A549 treated with Hydrocortisone at 1 μM for 4 hours (cell line): ENCODE results near the gene DUSP8. TPM values are rescaled to one million over a fixed set of nuclear protein-coding genes. Genes with fewer than 3 reads are reported as not detected.

Experiments
- total RNA-seq: library from RNA; stranded (reverse); fragments of 200-300 nt; extraction: Qiagen RNA extraction; gene quantifications from 5 replicates; pipeline ENCODE4 v1.2.3, GENCODE V29; 2022

Gene DUSP8, protein sequence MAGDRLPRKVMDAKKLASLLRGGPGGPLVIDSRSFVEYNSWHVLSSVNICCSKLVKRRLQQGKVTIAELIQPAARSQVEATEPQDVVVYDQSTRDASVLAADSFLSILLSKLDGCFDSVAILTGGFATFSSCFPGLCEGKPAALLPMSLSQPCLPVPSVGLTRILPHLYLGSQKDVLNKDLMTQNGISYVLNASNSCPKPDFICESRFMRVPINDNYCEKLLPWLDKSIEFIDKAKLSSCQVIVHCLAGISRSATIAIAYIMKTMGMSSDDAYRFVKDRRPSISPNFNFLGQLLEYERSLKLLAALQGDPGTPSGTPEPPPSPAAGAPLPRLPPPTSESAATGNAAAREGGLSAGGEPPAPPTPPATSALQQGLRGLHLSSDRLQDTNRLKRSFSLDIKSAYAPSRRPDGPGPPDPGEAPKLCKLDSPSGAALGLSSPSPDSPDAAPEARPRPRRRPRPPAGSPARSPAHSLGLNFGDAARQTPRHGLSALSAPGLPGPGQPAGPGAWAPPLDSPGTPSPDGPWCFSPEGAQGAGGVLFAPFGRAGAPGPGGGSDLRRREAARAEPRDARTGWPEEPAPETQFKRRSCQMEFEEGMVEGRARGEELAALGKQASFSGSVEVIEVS
- 0.74 to 1.5 TPM (median 1.2 TPM) in 5 replicates for total RNA-seq

DNA sequence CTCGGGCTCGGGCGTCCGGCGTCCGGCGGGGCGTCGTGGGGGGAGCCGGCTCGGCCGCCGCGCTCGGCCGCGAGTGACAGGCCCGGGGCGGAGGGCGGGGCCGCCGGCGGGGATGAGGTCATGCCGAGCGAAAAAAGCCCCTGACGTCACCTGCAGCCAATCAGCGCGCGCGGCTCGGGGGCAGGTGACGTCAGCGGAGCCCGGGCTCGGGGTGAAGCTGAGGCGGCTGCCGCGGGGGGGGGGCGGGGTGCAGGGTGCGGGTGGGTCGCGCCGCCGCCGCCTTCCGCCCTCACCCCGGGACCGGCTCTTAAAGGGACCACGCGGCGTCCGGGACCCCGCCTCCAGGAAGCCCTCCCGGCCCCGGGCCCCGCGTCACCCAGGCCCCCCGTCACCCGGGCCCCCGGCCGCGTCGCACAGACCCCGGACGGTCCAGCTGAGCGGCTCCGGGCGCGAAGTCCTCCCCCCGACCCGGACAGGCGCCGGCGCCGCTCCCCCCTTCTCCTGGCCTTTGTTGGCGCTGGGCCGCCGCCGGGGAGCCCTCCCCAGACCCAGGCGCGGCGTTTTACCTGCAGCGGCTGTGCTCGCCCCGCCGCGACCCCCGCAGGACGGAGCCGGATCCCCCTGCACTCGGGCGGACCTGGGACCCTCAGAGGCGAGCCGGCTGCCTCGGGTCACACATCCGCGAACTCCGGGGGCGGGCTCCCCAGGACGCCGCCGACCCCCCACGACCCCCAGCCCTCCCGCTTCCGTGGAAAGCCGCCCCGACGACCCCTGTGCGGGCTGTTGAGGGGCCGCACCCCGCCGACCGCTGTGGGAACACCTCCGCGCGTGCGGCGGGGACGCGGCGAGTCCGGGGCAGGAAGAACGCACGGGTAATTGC lies at the start of gene DUSP8:
Gene DUSP8 (minus strand): TSS at position 75 of the 880 bp plus-strand sequence. CDS start 6,445 bp downstream, outside the sequence.

DNA sequence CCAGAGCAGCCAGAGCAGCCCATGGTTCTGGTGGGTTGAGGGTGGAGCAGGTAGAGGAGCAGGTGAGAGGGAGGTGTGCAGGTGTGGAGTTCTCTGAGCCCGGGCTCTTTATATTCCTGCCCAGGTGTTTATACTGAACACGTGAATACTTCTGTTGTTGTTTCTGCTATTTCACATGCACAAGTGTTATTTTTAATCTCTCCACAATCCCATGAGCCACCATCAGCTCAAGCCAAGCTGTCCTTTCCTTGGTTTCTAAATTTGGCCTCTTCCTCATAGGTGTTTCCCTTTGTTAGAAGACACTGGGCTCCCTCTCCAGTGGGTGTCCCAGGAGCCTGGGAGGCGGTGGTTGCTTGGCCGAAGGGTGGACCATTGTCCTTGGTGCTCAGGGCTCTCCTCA lies 36.3 kb upstream of the DUSP8 start, which contains the start of gene KRTAP5-3:
Gene KRTAP5-3 (minus strand): TSS at position 101 of the 400 bp plus-strand sequence. CDS start 78 bp downstream, at position 23.

DNA sequence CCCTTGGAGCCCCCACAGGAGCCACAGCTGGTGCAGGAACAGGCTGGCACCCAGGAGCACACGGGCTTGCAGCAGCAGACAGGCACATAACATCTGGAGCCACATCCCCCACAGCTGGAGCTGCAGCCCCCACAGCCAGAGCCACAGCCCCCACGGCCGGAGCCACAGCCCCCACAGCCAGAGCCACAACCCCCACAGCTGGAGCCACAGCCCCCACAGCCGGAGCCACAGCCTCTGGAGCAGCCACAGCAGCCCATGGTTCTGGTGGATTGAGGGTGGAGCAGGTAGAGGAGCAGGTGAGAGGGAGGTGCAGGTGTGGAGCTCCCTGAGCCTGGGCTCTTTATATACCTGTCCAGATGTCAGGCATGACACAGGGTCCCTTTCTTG lies 25.9 kb upstream of the DUSP8 start, which contains the start of gene KRTAP5-2:
Gene KRTAP5-2 (minus strand): TSS at position 301 of the 387 bp plus-strand sequence. CDS start 44 bp downstream, at position 257.

DNA sequence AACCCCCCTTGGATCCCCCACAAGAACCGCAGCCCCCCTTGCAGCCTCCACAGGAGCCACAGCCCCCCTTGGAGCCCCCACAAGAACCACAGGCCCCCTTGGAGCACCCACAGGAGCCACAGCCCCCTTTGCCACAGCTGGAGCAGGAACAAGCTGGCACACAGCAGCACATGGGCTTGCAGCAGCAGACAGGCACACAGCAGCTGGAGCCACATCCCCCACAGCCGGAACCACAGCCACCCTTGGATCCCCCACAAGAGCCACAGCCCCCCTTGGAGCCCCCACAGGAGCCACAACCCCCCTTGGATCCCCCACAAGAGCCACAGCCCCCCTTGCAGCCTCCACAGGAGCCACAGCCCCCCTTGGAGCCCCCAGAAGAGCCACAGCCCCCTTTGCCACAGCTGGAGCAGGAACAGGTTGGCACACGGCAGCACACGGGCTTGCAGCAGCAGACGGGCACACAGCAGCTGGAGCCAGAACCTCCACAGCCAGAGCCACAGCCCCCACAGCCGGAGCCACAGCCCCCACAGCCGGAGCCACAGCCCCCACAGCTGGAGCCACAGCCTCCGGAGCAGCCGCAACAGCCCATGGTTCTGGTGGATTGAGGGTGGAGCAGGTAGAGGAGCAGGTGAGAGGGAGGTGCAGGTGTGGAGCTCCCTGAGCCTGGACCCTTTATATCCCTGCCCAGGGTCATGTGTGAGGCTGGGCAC lies 12.7 kb upstream of the DUSP8 start, which contains the start of gene KRTAP5-1:
Gene KRTAP5-1 (minus strand): TSS at position 623 of the 710 bp plus-strand sequence. CDS start 34 bp downstream, at position 589.

Other genes with a start within 250 kb of the DUSP8 start
- 4.9 to 6.6 TPM (median 6.4 TPM) in 5 replicates for gene BRSK2, start 182.3 kb downstream of the DUSP8 start, total RNA-seq
- 40.9 to 45.2 TPM (median 43.7 TPM) in 5 replicates for gene MOB2, start 85.5 kb downstream of the DUSP8 start, total RNA-seq
- gene KRTAP5-1, start 13.0 kb upstream of the DUSP8 start, total RNA-seq: not detected in 5 replicates
- not detected in 5 replicates for gene KRTAP5-2, start 26.0 kb upstream of the DUSP8 start, total RNA-seq
- not detected in 5 replicates for gene KRTAP5-3, start 36.2 kb upstream of the DUSP8 start, total RNA-seq
- gene KRTAP5-4, start 49.9 kb upstream of the DUSP8 start, total RNA-seq: not detected in 5 replicates
- gene KRTAP5-5, start 57.5 kb upstream of the DUSP8 start, total RNA-seq: not detected in 5 replicates
- gene KRTAP5-6, start 124.9 kb upstream of the DUSP8 start, total RNA-seq: not detected in 5 replicates
- gene IFITM10, start 178.3 kb upstream of the DUSP8 start, total RNA-seq: 1.1 to 2.3 TPM (median 1.2 TPM) in 5 replicates
- 403 to 567 TPM (median 491 TPM) in 5 replicates for gene CTSD, start 191.7 kb upstream of the DUSP8 start, total RNA-seq